ENCODE measurements around the gene FAM199X. TPM values are rescaled to one million over a fixed set of nuclear protein-coding genes. Genes with fewer than 3 reads are reported as not detected.

Gene FAM199X
- 16.1 and 16.3 TPM in 2 replicates for total RNA-seq

GRCh38 chrX:104165894-104166734 lies at the start of gene FAM199X:
Gene FAM199X, plus strand, starts transcription at chrX:104166453. Its CDS starts 333 bp downstream, at chrX:104166786.
- peak; percentile 30 for DNase-seq (ENCODE audit: low read depth)
- TF ChIP-seq, protein P1, sequence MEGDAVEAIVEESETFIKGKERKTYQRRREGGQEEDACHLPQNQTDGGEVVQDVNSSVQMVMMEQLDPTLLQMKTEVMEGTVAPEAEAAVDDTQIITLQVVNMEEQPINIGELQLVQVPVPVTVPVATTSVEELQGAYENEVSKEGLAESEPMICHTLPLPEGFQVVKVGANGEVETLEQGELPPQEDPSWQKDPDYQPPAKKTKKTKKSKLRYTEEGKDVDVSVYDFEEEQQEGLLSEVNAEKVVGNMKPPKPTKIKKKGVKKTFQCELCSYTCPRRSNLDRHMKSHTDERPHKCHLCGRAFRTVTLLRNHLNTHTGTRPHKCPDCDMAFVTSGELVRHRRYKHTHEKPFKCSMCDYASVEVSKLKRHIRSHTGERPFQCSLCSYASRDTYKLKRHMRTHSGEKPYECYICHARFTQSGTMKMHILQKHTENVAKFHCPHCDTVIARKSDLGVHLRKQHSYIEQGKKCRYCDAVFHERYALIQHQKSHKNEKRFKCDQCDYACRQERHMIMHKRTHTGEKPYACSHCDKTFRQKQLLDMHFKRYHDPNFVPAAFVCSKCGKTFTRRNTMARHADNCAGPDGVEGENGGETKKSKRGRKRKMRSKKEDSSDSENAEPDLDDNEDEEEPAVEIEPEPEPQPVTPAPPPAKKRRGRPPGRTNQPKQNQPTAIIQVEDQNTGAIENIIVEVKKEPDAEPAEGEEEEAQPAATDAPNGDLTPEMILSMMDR (conservative IDR thresholded peaks at IDR 0.05; ENCODE audit: low read depth, low read length), result peak; percentile 47
- peak within 1 kb of the TSS; percentile 79 for H3K4me3 ChIP-seq (ENCODE audit: low read depth, low read length)

DNA sequence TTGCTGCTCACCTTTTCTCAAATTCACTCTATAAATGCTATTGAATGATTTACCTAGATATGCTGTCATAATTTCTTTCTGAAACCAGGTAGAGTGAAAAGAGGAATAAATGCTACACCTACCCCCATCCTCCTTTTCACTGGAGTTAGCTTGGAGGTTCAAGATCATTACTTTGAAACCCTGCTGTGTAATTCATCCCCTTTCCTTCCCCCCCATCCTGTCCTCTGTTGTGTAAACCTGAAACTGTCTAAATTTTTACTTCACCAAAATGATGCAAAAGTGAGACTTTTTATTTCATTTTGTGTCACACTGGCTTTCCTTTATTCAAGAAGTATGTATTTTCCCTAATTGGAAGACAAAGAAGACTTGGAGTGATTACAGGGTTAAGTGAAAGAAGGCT lies 48.5 kb upstream of the FAM199X start:
- TF ChIP-seq, protein P1 (conservative IDR thresholded peaks at IDR 0.05; ENCODE audit: low read depth, low read length), result no peak
- no peak overlapping the region for H3K4me3 ChIP-seq (ENCODE audit: low read depth, low read length)
- no peak for DNase-seq (ENCODE audit: low read depth)

- TF ChIP-seq, protein P1 (conservative IDR thresholded peaks at IDR 0.05; ENCODE audit: low read depth, low read length), result no peak
- DNase-seq (ENCODE audit: low read depth), result no peak
- H3K4me3 ChIP-seq (ENCODE audit: low read depth, low read length), result no peak overlapping the region
Measured at GRCh38 chrX:104118765-104119164, 47.5 kb upstream of the FAM199X start.

- no peak for DNase-seq (ENCODE audit: low read depth)
- TF ChIP-seq, protein P1 (conservative IDR thresholded peaks at IDR 0.05; ENCODE audit: low read depth, low read length), result no peak
- H3K4me3 ChIP-seq (ENCODE audit: low read depth, low read length), result no peak overlapping the region
Measured at GRCh38 chrX:104122829-104123228, 43.4 kb upstream of the FAM199X start.

- TF ChIP-seq, protein P1 (conservative IDR thresholded peaks at IDR 0.05; ENCODE audit: low read depth, low read length), result no peak
Measured at GRCh38 chrX:104126856-104127255, 39.4 kb upstream of the FAM199X start.

GRCh38 chrX:104130808-104131207 lies 35.4 kb upstream of the FAM199X start:
- TF ChIP-seq, protein P1 (conservative IDR thresholded peaks at IDR 0.05; ENCODE audit: low read depth, low read length), result no peak
- DNase-seq (ENCODE audit: low read depth), result no peak
- no peak overlapping the region for H3K4me3 ChIP-seq (ENCODE audit: low read depth, low read length)

More at GRCh38 chrX:104126856-104127255, 39.4 kb upstream of the FAM199X start:
- H3K4me3 ChIP-seq (ENCODE audit: low read depth, low read length), result no peak overlapping the region
- no peak for DNase-seq (ENCODE audit: low read depth)
